Ramos (cell line): Measurements from ENCODE around the gene LIPE.

Experiments used
- in situ Hi-C: fragments of 300-500 bp; cut with MboI; formaldehyde crosslinking; loops from one replicate; pipeline ENCODE4 v1.14.3; 2022; ENCODE audit warnings: low sequenced_read_pairs; ENCODE audit not compliant: unreplicated experiment

LIPE gene

GRCh38 chr19:42421101-42421500 lies 6.1 kb downstream of the LIPE start:
- in situ Hi-C loops, result no loop called here

GRCh38 chr19:42420055-42420544 lies 7.1 kb downstream of the LIPE start:
- in situ Hi-C loops, result no loop called here

GRCh38 chr19:42419309-42419708 lies 7.9 kb downstream of the LIPE start:
- in situ Hi-C loops, result no loop called here

GRCh38 chr19:42412661-42413076 lies 14.5 kb downstream of the LIPE start:
- in situ Hi-C loops, result no loop called here

- in situ Hi-C loops, result no loop called here
Measured at GRCh38 chr19:42412227-42412626, 15.0 kb downstream of the LIPE start.

- in situ Hi-C loops, result no loop called here
Measured at GRCh38 chr19:42411581-42412178, 15.5 kb downstream of the LIPE start.

- in situ Hi-C loops, result no loop called here
Measured at GRCh38 chr19:42410371-42410770, 16.8 kb downstream of the LIPE start.

- in situ Hi-C loops, result no loop called here
Measured at GRCh38 chr19:42409477-42409876, 17.7 kb downstream of the LIPE start.

- in situ Hi-C loops, result no loop called here
Measured at GRCh38 chr19:42407816-42408175, 19.4 kb downstream of the LIPE start.

GRCh38 chr19:42407085-42407815 lies 19.9 kb downstream of the LIPE start:
- in situ Hi-C loops, result no loop called here

- in situ Hi-C loops, result no loop called here
Measured at GRCh38 chr19:42406111-42406510, 21.1 kb downstream of the LIPE start.

GRCh38 chr19:42403586-42403985 lies 23.6 kb downstream of the LIPE start:
- in situ Hi-C loops, result no loop called here

GRCh38 chr19:42402376-42403116 lies 24.6 kb downstream of the LIPE start:
- in situ Hi-C loops, result no loop called here

- in situ Hi-C loops, result no loop called here
Measured at GRCh38 chr19:42401365-42402303, 25.6 kb downstream of the LIPE start.

GRCh38 chr19:42400404-42400803 lies 26.8 kb downstream of the LIPE start:
- in situ Hi-C loops, result no loop called here

- in situ Hi-C loops, result no loop called here
Measured at GRCh38 chr19:42397263-42398166, 29.7 kb downstream of the LIPE start.

- in situ Hi-C loops, result no loop called here
Measured at GRCh38 chr19:42396381-42397262, 30.6 kb downstream of the LIPE start.

- in situ Hi-C loops, result no loop called here
Measured at GRCh38 chr19:42394751-42395150, 32.4 kb downstream of the LIPE start.
